GM21529 (cell line): ENCODE results near the gene SH3BGRL2.
A peak's percentile ranks its signal among the peaks of the same experiment; 100 is the strongest.

ENCODE experiments used
- ATAC-seq: cut with Tn5 transposase; IDR thresholded peaks from one replicate; pipeline ENCODE4 v1.9.1; 2021; ENCODE audit not compliant: unreplicated experiment

Gene SH3BGRL2

DNA sequence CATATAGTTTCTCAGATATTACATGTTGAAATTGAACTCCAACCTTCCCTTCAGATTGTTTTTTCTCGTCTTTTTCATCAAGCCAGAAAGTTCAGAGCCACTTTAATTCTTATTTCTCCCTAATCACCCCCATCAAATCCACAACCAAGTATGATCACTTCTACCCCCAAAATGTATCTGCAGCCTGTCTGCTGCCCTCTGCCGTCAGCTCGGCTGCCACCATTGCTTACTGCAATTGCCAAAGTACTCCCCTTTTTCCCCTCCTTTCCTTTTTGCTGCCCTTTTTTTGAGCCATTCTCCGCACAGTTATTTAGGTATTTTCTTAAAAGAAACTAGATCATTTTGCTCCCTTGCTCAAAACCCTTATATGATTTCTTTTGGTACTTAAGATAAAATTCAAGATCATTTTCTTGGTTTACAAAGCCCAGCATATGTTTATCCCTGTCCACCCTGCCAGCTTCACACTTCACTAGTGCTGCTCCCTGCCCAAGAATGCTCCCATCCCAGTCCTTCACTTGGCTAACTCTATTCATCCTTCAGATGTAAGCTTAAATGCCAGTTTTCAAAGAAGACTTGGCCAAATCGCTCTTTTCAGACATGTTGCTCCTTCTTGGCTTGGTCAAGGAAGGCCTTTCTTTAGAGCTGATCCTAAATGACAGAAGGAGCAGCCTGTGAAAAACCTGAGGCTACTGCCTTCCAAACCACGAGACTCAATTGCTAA lies 63.7 kb downstream of the SH3BGRL2 start:
- no peak for ATAC-seq

DNA sequence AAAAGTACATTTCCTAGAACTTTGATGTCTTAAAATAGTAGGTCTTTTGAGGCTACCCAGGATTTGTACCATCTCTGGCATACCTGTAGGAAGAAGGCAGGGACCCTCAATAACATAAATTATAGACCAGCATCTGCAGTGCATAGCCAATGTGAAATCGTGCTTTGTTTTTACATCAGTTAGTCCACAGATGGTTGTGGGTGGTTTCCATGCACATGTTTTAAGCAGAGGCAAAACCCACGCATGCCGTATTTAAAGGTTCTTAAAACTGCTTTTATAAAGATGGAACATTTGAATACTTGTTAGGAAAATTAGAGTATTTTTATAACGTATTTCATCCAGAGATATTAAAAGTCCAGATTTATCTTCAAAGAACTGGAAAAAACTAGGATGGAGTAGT lies 66.3 kb downstream of the SH3BGRL2 start:
- ATAC-seq = no peak

DNA sequence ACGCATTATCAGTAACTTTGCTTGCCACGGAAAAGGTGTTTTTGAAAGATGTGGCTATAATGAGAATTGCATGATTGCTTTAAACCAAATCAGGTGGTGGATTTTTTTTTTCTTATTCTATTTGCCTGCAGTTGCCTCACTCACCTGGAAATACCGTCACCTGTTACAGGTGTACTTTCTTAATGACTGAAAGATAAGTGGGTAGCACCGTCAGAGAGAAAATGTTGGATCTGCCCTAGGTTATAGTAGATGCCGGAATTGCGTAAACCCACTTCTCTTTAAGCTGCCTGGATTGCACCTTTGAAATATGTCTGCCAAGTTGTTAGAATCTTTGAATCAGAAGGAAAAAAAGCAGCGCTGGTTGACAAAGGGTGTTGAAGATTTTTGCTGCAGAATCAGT lies 68.5 kb downstream of the SH3BGRL2 start:
- ATAC-seq = no peak

DNA sequence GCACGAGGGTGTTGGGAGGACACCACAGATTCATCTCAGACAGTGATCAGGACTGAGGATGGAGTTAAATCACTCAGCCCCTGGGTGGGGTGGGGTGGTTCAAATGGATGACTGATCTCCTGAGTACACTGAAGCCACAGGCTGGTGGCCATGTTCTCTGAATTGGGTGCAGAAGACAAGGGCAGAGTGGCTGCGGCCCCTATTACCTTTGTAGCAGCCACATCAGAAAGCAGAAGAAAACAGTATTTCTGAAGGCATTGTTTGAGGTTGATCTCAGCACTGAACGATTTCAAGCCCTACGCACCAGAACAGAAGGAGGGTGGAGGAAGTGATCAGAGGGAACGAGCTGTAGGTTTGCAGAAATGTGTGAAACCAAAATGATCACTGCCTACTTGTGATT lies 71.6 kb downstream of the SH3BGRL2 start:
- no peak for ATAC-seq

DNA sequence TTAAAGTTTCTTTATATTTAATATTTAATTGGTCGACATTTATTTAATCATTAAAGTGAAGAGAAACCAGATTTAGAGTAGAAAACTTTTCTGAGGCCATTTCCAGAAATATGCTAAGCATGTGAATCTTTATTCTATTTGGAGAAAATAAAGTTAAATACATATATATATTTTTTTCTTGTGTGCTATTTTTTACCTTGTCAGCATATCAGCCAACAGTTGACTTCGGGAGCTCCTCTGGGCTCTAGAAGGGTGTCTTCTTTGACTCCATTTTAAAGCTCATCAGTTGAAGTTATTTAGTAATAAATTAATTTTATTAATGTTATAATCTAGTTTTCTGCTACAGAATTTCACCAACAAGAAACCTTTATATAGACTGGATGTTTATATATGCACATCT lies 73.1 kb downstream of the SH3BGRL2 start:
- ATAC-seq = no peak

DNA sequence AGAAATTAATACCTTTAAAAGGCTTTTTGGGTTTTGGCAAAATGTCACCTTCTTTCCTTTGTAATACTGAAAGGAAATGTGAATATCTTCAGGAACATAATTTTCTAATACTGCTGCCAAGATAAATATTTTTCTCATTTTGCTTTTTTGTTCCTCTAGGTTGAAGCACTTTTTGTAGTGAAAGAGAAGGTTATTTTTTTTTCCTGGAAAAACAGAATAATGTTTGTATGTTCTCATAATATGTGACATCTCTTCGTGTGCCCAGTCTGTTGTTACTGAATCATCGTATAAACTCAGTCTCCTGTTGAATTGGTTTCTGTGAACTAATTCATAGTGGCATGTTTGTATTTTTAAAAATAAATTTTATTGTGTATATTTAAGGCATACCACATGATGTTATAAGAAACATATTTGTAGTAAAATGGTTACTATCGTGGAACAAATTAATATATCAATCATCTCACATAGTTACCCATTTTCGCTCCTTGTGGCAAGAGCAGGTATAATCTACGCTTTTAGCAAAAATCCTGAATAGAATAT lies 74.4 kb downstream of the SH3BGRL2 start:
- ATAC-seq = no peak

DNA sequence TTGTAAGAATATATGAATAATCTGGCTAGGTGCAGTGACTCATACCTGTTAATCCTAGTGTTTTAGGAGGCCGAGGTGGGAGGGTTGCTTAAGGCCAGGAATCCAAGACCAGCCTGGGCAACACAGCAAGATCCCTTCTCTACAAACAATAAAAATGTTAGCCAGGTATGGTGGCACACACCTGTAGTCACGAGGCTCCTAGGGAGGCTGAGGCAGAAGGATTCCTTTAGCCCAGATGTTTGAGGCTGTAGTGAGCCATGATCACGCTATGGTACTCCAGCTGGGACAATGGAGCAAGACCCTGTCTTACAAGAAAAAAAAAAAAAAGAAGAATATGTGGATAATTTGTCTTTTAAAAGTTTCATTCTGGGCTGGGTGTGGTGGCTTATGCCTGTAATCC lies 75.4 kb downstream of the SH3BGRL2 start:
- no peak for ATAC-seq

DNA sequence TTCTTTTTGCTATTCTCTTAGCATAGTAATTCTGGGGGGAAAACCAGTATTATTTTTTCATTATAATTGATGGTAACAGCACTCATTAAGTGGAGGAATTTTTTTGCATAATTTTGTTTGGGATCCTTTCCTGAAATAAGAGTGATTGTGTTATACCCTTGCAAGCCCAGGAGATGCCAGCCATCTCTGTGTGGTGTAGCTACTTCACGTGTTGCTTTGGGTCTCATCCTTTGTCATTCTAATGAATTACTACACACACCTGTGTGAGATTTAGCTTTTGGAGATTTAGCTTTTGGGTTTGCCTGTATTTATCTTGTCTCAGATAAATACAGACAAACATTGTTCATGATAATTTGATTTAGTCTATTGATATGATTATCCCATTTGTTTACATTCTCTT lies 76.5 kb downstream of the SH3BGRL2 start:
- ATAC-seq = no peak

DNA sequence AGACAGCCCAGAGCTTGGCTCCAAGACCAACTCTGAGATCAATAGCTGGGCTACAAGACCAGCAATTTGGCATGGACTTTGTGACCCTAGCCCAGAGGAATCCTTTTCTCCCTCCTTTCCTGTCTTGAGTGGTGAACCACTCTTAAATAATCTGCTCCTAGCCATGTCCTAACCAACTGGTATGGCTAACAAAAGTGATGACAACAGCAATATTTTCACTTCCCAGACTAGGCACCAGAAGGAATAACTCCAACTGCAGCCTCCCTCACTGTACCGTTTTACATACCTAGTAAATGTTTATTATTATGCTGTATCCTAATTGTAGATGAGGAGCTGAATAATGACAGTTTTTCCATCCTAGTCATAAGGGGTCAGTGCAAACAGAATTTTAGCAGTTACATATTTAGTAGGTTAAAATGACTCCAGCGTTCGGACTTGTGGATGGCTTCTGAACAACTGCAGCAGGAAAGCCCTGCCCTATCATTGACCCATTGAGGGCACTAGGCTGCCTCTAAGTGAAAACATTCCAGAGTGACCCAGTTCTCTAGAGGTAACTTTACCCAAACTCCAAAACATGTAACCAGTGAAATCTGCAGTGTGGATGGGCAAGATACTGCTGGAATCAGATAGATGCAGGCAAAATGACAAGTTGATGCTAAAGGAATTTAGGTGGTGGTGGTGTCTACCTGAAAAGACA lies 77.1 kb downstream of the SH3BGRL2 start:
- ATAC-seq = no peak

DNA sequence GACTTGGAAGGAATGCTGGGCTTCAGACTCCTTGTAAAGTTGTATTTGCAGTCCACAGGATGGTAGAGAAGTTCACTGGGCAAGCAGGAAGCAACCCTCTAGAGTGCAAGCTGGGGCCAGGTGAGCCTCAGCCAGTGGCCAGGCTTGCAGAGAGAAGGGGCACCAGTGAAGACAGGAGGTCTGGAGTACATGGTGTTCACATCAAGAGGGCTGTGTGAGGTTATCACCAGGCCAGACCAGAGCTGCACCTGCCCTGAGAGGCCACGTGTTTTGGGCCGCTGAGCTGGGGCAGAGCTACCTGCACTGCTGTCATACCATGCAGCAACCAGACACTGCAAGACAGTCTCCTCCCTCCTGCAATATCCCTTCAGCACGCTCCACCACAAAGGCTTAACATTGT lies 79.0 kb downstream of the SH3BGRL2 start:
- no peak for ATAC-seq

DNA sequence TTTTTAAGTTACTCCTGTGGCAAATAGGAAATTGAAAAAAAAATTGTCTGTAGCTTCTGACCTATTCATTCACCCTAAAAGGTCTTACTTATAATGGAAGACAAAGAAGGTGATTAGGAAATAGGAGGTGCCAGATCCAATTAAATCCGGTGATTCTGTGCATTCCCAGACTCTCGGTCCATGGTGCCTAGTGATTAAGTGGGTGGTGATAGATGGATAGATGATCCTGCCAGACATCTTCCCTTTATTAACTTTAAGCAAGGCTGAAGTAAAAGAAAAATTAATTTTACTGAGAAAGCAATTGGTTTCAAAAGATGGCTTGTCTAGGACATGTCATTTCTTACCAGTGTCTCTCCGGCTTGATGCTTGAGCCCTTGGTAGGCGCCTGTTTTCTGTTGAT lies 80.0 kb downstream of the SH3BGRL2 start:
- no peak for ATAC-seq

DNA sequence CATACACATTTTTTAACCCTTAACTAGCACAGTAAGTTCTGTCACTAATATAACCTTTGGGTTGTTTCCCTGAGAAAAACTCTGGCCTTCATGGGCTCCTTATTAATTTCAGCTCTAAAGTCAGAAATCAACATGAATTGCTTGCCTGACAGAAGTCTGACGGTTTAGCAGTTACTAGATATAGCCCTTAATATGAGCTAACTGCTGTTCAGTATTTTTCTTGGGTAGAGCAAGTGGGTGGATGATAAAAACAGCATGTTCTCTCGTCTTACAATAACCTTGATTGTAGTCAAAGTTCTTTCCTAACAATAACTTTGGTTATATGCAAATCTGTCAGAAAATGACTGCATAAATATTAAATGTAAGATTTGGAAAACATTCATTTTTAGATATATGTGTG lies 81.0 kb downstream of the SH3BGRL2 start:
- no peak for ATAC-seq

DNA sequence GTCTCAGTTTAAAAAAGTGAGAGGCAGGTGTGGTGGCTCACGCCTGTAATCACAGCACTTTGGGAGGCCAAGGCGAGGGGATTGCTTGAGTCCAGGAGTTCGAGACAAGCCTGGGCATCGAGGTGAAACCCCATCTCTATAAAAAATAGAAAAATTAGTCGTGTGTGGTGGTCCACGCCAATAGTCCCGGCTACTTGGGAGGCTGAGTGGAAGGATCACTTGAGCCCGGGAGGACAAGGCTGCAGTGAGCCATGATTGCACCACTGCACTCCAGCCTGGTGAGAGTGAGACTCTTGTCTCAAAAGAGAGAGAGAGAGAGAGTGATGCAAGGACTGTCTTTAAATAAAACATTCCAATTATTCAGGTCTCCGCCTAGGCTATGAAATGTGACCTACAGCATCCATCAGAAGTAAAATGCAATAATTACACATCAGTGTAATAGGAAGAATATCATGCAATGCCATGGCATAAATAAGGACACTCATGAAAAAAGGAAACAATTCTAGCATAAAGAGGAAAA lies 81.5 kb downstream of the SH3BGRL2 start:
- ATAC-seq = no peak

DNA sequence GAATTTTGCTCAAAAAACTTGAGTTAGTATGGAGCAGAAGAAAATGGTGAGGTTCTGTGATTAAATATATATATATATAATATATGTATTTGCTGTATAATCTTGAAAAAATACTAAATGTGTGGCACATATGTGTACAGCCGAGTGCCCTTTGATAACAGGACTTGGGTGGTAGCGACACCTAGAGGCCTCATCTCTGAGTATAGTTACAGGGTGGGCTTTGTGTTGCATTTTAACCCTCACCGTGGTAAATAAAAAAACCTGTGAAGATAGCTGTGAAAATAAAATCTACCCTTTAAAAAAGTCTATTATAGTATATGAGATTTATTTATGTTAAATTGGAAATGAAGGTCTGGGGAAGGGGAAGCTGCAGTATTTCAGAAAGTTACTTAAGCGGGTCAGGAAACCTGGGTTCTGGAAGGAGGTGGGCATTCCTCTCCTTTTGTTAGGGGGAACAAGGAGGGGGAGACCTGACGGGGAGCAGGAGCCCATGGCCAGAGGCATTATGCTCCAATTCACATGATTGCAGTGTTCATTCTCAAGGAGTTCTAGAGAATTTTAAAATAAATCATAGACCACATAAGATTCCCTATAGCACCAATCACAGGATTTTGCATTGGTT lies 82.7 kb downstream of the SH3BGRL2 start:
- ATAC-seq = peak; percentile 72

DNA sequence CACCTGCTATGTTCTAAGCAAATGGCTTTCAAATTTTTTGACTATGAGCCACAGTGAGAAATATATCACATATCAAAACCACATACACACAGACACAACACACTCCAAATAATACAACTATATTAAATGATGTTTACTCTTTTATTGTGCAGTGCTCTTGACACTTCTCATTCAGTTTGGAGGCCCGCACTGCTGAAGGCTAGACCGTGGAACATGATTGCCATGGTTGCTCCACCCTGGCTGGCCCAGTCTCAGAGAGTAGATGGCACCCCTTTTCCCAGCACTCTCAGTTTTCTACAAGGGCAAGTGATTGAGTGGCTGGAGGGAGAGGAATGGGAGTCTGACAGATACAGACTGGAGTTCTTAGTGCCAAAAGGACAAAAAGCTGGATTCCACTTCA lies 86.9 kb downstream of the SH3BGRL2 start:
- no peak for ATAC-seq

DNA sequence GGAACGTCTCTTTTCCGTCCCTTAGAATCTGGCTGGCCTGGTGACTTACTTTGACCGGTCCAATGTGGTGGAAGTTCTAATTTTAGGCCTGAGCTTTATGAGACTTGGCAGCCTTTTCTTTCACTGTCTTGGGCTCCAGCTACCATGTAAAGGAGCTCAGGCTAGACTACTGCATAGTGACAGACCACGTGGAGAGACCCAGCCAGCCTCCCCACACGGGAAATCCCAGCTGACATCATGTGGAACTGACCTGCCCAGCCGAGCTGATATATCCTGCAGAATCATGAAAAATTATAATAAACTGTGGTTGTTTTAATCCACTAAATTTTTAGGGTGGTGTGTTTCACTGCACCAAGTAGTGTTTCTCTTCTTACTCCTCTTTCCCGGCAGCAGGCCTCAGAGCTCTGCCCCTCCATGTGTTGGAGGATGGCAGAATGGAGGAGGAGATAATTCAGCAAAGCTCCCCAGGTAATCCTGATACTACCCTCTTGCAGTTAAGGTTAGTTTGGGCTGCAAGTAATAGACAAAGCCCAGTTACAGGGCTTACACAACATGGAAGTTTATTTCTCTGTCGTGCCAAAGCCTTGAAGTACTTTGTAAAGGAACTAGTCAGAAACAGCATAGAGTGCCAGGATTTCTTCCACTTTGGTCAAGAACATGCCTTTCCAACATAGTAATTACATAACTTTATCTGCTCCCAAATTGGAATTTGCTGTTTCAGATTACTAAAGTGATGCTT lies 87.5 kb downstream of the SH3BGRL2 start:
- ATAC-seq = no peak

DNA sequence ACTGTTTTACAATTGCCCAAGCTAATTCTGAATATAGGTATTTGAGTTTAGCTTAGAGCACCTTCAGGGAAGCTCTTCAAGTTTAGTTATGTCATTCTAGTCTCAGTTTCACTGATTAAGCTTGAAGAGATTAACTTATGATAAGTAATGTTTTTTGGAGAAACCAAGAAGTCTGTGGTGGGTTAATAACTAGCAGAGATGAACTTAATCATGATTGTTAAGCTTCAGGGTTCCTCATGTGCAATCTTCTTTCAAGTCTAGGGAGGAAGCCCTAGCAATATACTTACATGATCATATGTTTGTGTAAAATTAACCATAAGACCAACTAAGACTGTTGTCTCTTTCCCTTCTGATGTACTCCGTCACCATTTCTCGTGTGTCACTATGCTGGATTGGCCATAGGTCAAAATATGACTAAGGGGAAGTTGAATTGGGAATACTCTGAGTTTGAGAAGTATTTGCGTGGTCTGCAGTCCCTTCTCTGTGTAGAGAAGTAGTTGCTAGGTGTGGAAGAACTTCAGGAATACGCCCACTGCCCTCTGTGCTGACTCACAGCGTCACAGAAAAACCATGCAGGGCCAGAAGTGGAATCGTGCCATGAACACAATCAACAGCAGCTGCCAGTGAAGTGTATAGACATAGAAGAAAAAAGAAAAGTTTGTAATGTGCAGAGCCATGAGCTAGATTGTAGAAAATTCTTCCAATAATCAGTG lies 88.3 kb downstream of the SH3BGRL2 start:
- no peak for ATAC-seq

DNA sequence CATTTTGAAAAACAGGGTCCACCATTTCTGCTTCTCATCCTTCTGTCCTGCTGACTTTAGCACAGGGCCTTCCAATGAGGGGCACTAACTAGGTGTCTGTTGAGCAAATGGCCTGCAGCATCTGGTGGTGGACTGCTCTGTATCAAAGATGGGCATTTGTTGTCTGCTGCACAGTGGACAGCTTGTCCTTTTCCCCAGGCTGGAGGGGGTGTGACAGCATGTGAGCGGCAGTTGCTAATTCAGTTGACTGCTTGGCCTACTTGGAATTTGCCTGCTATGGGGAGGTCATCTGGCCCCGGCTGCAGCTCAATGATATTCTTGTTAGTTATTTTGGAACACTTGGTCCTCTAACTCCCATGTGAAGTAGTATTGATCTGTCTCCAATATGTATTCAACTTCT lies 93.7 kb downstream of the SH3BGRL2 start:
- ATAC-seq = no peak

DNA sequence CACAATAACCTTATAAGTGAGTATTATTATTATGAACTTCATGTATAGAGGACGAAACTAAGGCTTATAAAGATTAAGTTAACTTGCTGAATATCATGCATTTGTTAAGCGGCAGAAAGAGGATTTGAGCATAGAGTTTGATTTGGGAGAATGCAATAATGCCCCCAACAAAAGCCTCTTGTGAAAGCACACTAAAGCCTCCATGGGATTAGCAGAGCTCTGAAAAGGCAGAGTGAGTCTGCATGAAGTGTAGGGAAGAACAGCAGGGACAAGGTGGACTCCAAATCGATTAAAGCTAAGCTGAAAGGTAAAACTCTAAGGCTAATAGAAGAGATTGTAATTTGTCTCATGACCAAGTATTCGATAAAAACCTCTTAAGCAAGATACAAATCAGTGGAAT lies 100.3 kb downstream of the SH3BGRL2 start:
- ATAC-seq = no peak

DNA sequence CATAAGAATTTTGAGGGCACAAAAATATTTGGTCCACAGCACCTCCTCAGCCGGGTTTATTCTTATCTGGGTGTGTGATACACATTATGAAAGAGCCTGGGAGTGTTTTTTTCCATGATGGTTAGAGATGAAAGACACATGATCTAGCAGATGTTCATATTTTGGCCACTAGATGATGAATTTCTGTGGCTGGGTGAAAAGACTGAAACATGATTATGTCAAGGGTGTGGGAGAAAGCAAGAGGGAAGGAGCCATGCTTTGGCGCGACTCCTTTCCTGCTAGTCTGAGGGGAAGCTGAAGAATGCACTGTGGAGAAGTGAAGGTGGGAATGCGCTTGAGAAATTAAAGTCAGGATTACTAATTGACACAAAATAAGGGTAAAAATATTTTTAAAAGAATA lies 102.3 kb downstream of the SH3BGRL2 start:
- ATAC-seq = no peak

DNA sequence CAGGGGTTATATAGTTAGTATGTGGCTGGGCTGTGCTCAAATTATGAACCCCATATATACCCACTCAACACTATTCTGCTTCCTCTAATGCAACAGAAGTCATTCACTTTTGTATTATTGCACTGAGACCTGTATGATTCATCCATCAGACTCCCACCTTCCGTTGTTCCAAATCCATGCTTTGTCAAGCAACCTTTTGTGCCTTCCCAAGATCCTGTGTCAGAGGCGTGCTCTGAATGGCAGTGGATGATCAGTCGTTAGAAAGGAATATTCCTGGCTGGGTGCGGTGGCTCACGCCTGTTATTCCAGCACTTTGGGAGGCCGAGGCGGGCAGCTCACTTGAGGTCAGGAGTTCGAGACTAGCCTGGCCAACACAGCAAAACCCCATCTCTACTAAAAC lies 103.2 kb downstream of the SH3BGRL2 start:
- ATAC-seq = no peak
